Thyroid gland (tissue), 4 donors: Measurements from ENCODE around the gene CDC42EP4. TPM values are rescaled to one million over a fixed set of nuclear protein-coding genes. Genes with fewer than 3 reads are reported as not detected.

Experiments used
- DNase-seq, 2 donors: peaks; one replicate each; pipeline ENCODE4 v3.0.0-alpha.2; 2019
- H3K27ac ChIP-seq, 3 donors: fragments of 200-600 bp; sonication (generic); 1 replicate in 2 of 3; 2 replicates in 1 of 3; pipeline ENCODE4 v1.5.1; 2016 to 2019; ENCODE audit warnings: mild to moderate bottlenecking in 1 of 3, moderate library complexity in 1 of 3
- H3K27me3 ChIP-seq: fragments of 200-600 bp; sonication (generic); one replicate; pipeline ENCODE4 v1.5.1; 2019
- H3K36me3 ChIP-seq, 2 donors: fragments of 200-600 bp; sonication (generic); one replicate each; pipeline ENCODE4 v1.5.1; 2016 to 2019
- H3K4me1 ChIP-seq, 2 donors: fragments of 200-600 bp; sonication (generic); one replicate each; pipeline ENCODE4 v1.5.1; 2017 to 2019
- H3K4me3 ChIP-seq, 3 donors: fragments of 200-600 bp; sonication (generic); replicated peaks in 1 of 3; 1 replicate in 2 of 3; 2 replicates in 1 of 3; pipeline ENCODE4 v1.5.1; 2016; ENCODE audit warnings: mild to moderate bottlenecking in 1 of 3
- H3K9me3 ChIP-seq: fragments of 200-600 bp; sonication (generic); one replicate; pipeline ENCODE4 v1.5.1; 2017
- CTCF ChIP-seq, 6 experiments: fragments of 200-600 bp in 3 of 6; fragments of 450-650 bp in 3 of 6; sonication (generic) in 3 of 6; IDR thresholded peaks; one replicate each; pipeline ENCODE4 v1.5.1; 2016 to 2019; ENCODE audit warnings: antibody characterized with exemption in 6 of 6, mild to moderate bottlenecking in 2 of 6, inconsistent platforms in 1 of 6, moderate library complexity in 1 of 6
- POLR2A ChIP-seq, 2 donors: fragments of 450-650 bp; IDR thresholded peaks; one replicate each; pipeline ENCODE4 v1.6.1; 2017; ENCODE audit warnings: antibody characterized with exemption in 2 of 2, mild to moderate bottlenecking in 2 of 2, moderate library complexity in 1 of 2
- WGBS, 2 donors: methylation state at CpG; one replicate each; pipeline ENCODE4 v1.1.5; 2017; 5-methylcytosine and 5-hydroxymethylcytosine counted together
- intact Hi-C: fragments of 100-400 bp; cut with DNase I; formaldehyde crosslinking; loops from one replicate; pipeline ENCODE4 v1.15.1; 2023
- total RNA-seq, 4 donors: library from RNA; depleted of rRNA; stranded (reverse); fragments of >200 nt; gene quantifications; one replicate each; pipeline ENCODE4 v1.2.3, GENCODE V29; 2016

Gene CDC42EP4
- total RNA-seq, 4 donors from 2014 or later: 68.7 to 172 (median 97.3) TPM

GRCh38 chr17:73331060-73331459 lies 19.3 kb upstream of the CDC42EP4 start:
- TF ChIP-seq CTCF (IDR thresholded peaks at IDR 0.05): no peak
- no peak for TF ChIP-seq POLR2A (IDR thresholded peaks at IDR 0.05)
- Histone ChIP-seq H3K27me3 (no peaks in the 10 kb centered on the region), H3K9me3 (no peaks in the 10 kb centered on the region), H3K4me3 (no peak overlapping the region), H3K27ac (no peak overlapping the region), H3K36me3 (no peaks in the 10 kb centered on the region), H3K4me1 (no peaks in the 10 kb centered on the region)
- intact Hi-C loops: no loop called here
- DNase-seq: no peak
- WGBS, 2 donors: 59 to 61% methylated on average over 3 of the region's 3 CpGs

- Histone ChIP-seq H3K4me1 (peaks cover 0 to 8% of the 10 kb centered on the region in 2 donors), H3K27me3 (no peaks in the 10 kb centered on the region), H3K4me3 (no peak overlapping the region), H3K36me3 (no peaks in the 10 kb centered on the region), H3K27ac (no peak overlapping the region), H3K9me3 (no peaks in the 10 kb centered on the region)
- no peak for TF ChIP-seq POLR2A (IDR thresholded peaks at IDR 0.05)
- TF ChIP-seq CTCF (IDR thresholded peaks at IDR 0.05): no peak
- no peak for DNase-seq
- WGBS, 2 donors: 91 to 97% methylated on average over 7 of the region's 7 CpGs
- intact Hi-C loops: no loop called here
These were observed 15.9 kb upstream of the CDC42EP4 start for GRCh38 chr17:73327676-73328075.

- H3K9me3 ChIP-seq: no peaks in the 10 kb centered on the region
- peaks cover 0 to 8% of the 10 kb centered on the region in 2 donors for H3K4me1 ChIP-seq
- no peak for TF ChIP-seq POLR2A (IDR thresholded peaks at IDR 0.05)
- TF ChIP-seq CTCF (IDR thresholded peaks at IDR 0.05): no peak
- H3K27ac ChIP-seq: no peak overlapping the region
- WGBS, 2 donors: 39 to 54% methylated on average over 4 of the region's 4 CpGs
- intact Hi-C loops: no loop called here
- no peaks in the 10 kb centered on the region for H3K36me3 ChIP-seq
- DNase-seq: no peak
- H3K27me3 ChIP-seq: no peaks in the 10 kb centered on the region
- H3K4me3 ChIP-seq: no peak overlapping the region
These were observed 13.7 kb upstream of the CDC42EP4 start for GRCh38 chr17:73325527-73325842.

GRCh38 chr17:73324711-73325526 lies 13.1 kb upstream of the CDC42EP4 start:
- no peaks in the 10 kb centered on the region for H3K36me3 ChIP-seq
- H3K4me3 ChIP-seq: no peak overlapping the region
- no peak for TF ChIP-seq CTCF (IDR thresholded peaks at IDR 0.05)
- TF ChIP-seq POLR2A (IDR thresholded peaks at IDR 0.05): no peak
- peaks cover 0 to 8% of the 10 kb centered on the region in 2 donors for H3K4me1 ChIP-seq
- WGBS, 2 donors: 63 to 68% methylated on average over 15 to 16 of the region's 17 CpGs
- peak overlapping the region in 1 of 3 donors; percentile 7 for H3K27ac ChIP-seq
- intact Hi-C loops: no loop called here
- no peaks in the 10 kb centered on the region for H3K27me3 ChIP-seq
- H3K9me3 ChIP-seq: no peaks in the 10 kb centered on the region
- DNase-seq: no peak

GRCh38 chr17:73324160-73324475 lies 12.3 kb upstream of the CDC42EP4 start:
- no peaks in the 10 kb centered on the region for H3K27me3 ChIP-seq
- H3K27ac ChIP-seq: no peak overlapping the region
- no peaks in the 10 kb centered on the region for H3K9me3 ChIP-seq
- DNase-seq: peak; percentile 15 to 24
- intact Hi-C loops: no loop called here
- H3K4me1 ChIP-seq: peaks cover 0 to 8% of the 10 kb centered on the region in 2 donors
- no peak overlapping the region for H3K4me3 ChIP-seq
- no peaks in the 10 kb centered on the region for H3K36me3 ChIP-seq
- WGBS, 2 donors: 57 to 59% methylated on average over 6 to 9 of the region's 9 CpGs
- TF ChIP-seq POLR2A (IDR thresholded peaks at IDR 0.05) (no peak), CTCF (IDR thresholded peaks at IDR 0.05) (no peak)
